Gastrocnemius medialis (tissue), 4 donors: Measurements from ENCODE around the gene GTF2H1.

Source experiments
- POLR2A ChIP-seq, 2 donors: fragments of 450-650 bp; IDR thresholded peaks; one replicate each; pipeline ENCODE4 v1.6.1; 2017; ENCODE audit warnings: antibody characterized with exemption in 2 of 2, mild to moderate bottlenecking in 2 of 2, moderate library complexity in 2 of 2
- TF ChIP-seq, protein P1 (sequence below), 5 experiments: fragments of 450-650 bp in 3 of 5; fragments of 200-600 bp in 2 of 5; sonication (generic) in 2 of 5; IDR thresholded peaks in 4 of 5; conservative IDR thresholded peaks in 1 of 5; 1 replicate in 4 of 5; 2 replicates in 1 of 5; pipeline ENCODE4 v1.5.1; 2016 to 2019; ENCODE audit warnings: antibody characterized with exemption in 5 of 5, mild to moderate bottlenecking in 3 of 5, moderate library complexity in 3 of 5

DNA sequence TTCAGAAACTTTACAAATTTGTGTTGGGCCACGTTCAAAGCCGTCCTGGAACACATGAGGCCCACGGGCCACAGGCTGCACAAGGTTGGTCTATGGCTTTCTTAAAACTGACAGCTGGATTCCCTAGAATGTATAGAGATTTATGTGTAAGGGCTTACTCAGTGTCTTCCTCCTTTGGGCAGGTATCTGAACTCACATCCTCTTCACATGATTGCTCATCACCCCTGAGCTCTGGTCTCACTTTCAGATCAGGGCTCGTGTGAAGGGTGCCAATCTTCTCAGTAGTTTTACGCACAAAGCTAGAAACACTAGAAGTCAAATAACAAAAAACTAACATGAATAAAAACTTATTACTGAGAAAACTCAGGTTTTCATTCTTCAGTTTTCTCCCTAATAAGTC is 27.5 kb upstream of the GTF2H1 start:
- TF ChIP-seq, protein P1, sequence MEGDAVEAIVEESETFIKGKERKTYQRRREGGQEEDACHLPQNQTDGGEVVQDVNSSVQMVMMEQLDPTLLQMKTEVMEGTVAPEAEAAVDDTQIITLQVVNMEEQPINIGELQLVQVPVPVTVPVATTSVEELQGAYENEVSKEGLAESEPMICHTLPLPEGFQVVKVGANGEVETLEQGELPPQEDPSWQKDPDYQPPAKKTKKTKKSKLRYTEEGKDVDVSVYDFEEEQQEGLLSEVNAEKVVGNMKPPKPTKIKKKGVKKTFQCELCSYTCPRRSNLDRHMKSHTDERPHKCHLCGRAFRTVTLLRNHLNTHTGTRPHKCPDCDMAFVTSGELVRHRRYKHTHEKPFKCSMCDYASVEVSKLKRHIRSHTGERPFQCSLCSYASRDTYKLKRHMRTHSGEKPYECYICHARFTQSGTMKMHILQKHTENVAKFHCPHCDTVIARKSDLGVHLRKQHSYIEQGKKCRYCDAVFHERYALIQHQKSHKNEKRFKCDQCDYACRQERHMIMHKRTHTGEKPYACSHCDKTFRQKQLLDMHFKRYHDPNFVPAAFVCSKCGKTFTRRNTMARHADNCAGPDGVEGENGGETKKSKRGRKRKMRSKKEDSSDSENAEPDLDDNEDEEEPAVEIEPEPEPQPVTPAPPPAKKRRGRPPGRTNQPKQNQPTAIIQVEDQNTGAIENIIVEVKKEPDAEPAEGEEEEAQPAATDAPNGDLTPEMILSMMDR (IDR thresholded peaks at IDR 0.05 in 4 of 5, conservative IDR thresholded peaks at IDR 0.05 in 1 of 5): no peak
- no peak for TF ChIP-seq POLR2A (IDR thresholded peaks at IDR 0.05)
